Measurements from ENCODE around the gene PLXNB3. TPM values are rescaled to one million over a fixed set of nuclear protein-coding genes. Genes with fewer than 3 reads are reported as not detected.

PLXNB3 gene
- total RNA-seq, 1 experiment from 2014 or later = 41.4 TPM

DNA sequence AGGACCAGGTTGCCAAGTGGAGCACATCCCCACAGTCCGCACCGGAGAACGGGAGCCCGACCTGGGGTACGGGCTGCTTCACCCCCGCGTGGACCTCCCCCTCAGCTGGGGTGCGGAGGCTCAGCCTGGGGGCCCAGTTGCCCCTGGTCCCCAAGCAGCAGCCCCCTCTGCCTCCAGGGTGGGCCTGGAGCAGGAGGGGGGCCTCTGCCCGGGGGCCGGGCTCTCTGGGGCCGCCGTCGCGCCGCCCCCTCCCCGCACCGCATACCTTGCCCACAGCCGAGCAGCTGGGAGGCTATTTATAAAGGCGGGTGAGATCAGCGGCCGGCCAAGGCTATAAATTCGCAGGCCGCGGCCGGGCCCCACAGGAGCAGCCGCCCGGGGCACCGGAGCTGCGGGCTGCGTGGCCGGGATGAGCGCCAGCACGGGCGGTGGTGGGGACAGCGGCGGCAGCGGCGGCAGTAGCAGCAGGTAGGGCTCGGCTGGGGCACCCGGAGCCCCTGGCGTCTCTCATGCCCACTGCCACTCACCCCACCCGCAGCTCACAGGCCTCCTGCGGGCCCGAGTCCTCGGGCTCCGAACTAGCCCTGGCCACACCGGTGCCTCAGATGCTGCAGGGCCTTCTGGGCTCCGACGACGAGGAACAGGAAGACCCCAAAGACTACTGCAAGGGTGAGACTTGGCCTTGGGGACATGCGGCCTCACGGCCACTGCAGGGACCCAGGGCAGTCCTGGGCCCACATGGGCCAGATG is 16.8 kb downstream of the PLXNB3 start, which contains the start of gene SRPK3:
Gene SRPK3, plus strand, starts transcription at position 364 of the 750 bp plus-strand sequence. Its CDS starts 46 bp downstream, at position 410.
- Histone ChIP-seq H3K36me3 (ENCODE audit: low read depth) (no peaks in the 10 kb centered on the region), H3F3A (ENCODE audit: insufficient read depth, low read depth) (no peaks in the 10 kb centered on the region), H3K27me3 (ENCODE audit: insufficient read depth, low read depth) (no peaks in the 10 kb centered on the region), H3K4me1 (replicated peaks; ENCODE audit: insufficient read depth) (no peaks in the 10 kb centered on the region), H3K4me3 (no peak within 1 kb of the TSS), H3K9me2 (ENCODE audit: insufficient read depth) (no peaks in the 10 kb centered on the region), H3K27ac (no peak within 1 kb of the TSS), H4K20me1 (ENCODE audit: insufficient read depth) (no peaks in the 10 kb centered on the region), H3K79me2 (ENCODE audit: low read depth) (no peaks in the 10 kb centered on the region), H2AFZ (no peak within 1 kb of the TSS), H3K4me2 (no peak within 1 kb of the TSS), H3K9me3 (ENCODE audit: insufficient read depth, low read depth) (no peaks in the 10 kb centered on the region)
- intact Hi-C loops (cut with micrococcal nuclease; ENCODE audit: unreplicated experiment) = no loop called here
- CTCF ChIA-PET = no interaction called here
- POLR2A ChIA-PET (ENCODE audit: unreplicated experiment) = no interaction called here
- BruUV-seq (replicated peaks) = no TSS peak
- TF ChIP-seq EZH2 (IDR thresholded peaks at IDR 0.05; ENCODE audit: low read depth) = no peak
- TF ChIP-seq, protein P1, sequence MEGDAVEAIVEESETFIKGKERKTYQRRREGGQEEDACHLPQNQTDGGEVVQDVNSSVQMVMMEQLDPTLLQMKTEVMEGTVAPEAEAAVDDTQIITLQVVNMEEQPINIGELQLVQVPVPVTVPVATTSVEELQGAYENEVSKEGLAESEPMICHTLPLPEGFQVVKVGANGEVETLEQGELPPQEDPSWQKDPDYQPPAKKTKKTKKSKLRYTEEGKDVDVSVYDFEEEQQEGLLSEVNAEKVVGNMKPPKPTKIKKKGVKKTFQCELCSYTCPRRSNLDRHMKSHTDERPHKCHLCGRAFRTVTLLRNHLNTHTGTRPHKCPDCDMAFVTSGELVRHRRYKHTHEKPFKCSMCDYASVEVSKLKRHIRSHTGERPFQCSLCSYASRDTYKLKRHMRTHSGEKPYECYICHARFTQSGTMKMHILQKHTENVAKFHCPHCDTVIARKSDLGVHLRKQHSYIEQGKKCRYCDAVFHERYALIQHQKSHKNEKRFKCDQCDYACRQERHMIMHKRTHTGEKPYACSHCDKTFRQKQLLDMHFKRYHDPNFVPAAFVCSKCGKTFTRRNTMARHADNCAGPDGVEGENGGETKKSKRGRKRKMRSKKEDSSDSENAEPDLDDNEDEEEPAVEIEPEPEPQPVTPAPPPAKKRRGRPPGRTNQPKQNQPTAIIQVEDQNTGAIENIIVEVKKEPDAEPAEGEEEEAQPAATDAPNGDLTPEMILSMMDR (conservative IDR thresholded peaks at IDR 0.05) = no peak
- no peak for DNase-seq

- Histone ChIP-seq H3K4me3 (no peak overlapping the region), H3F3A (ENCODE audit: insufficient read depth, low read depth) (no peaks in the 10 kb centered on the region), H3K36me3 (ENCODE audit: low read depth) (no peaks in the 10 kb centered on the region), H3K27ac (no peak overlapping the region), H3K4me2 (no peak overlapping the region), H3K9me3 (ENCODE audit: insufficient read depth, low read depth) (no peaks in the 10 kb centered on the region), H2AFZ (no peak overlapping the region), H3K9me2 (ENCODE audit: insufficient read depth) (no peaks in the 10 kb centered on the region), H4K20me1 (ENCODE audit: insufficient read depth) (no peaks in the 10 kb centered on the region), H3K27me3 (ENCODE audit: insufficient read depth, low read depth) (no peaks in the 10 kb centered on the region), H3K4me1 (replicated peaks; ENCODE audit: insufficient read depth) (no peaks in the 10 kb centered on the region), H3K79me2 (ENCODE audit: low read depth) (no peaks in the 10 kb centered on the region)
- TF ChIP-seq, protein P1 (conservative IDR thresholded peaks at IDR 0.05) = no peak
- TF ChIP-seq EZH2 (IDR thresholded peaks at IDR 0.05; ENCODE audit: low read depth) = no peak
- POLR2A ChIA-PET (ENCODE audit: unreplicated experiment) = no interaction called here
- CTCF ChIA-PET = no interaction called here
- no peak for DNase-seq
- intact Hi-C loops (cut with micrococcal nuclease; ENCODE audit: unreplicated experiment) = no loop called here
- BruUV-seq (replicated peaks) = no TSS peak
Observed at GRCh38 chrX:153781428-153782047, 17.5 kb downstream of the PLXNB3 start.

DNA sequence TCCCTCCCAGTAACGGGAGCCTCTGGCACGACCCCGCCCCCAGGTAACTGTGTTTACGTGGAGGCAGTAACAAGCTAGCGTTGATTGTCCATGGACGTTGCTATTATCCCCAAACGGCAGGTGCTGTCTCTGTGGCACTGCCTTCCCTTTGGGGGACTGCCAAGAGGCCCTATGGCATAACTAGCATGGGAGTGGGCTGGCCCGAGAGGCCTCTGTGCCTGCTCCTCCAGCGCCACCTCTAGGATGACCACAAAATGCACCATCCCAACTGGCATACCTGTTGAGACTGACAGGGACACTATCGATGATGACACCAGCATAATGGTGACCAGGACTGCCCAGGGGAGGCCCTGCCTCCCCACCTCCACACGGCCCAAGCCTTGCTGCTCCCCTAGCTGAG is 18.3 kb downstream of the PLXNB3 start:
- H3K27me3 ChIP-seq (ENCODE audit: insufficient read depth, low read depth) = no peaks in the 10 kb centered on the region
- no TSS peak for BruUV-seq (replicated peaks)
- CTCF ChIA-PET = interaction anchor here (0.5 kb wide), 1 partner anchor 227 kb away, joined by 26 read pairs; no protein-coding TSS in a partner anchor

More for the DNA sequence above, 18.3 kb downstream of the PLXNB3 start:
- Histone ChIP-seq H3K27ac (no peak overlapping the region), H3F3A (ENCODE audit: insufficient read depth, low read depth) (no peaks in the 10 kb centered on the region), H4K20me1 (ENCODE audit: insufficient read depth) (no peaks in the 10 kb centered on the region), H3K4me2 (no peak overlapping the region), H3K79me2 (ENCODE audit: low read depth) (no peaks in the 10 kb centered on the region), H3K36me3 (ENCODE audit: low read depth) (no peaks in the 10 kb centered on the region), H3K4me3 (no peak overlapping the region), H3K9me2 (ENCODE audit: insufficient read depth) (no peaks in the 10 kb centered on the region), H3K9me3 (ENCODE audit: insufficient read depth, low read depth) (no peaks in the 10 kb centered on the region), H2AFZ (no peak overlapping the region), H3K4me1 (replicated peaks; ENCODE audit: insufficient read depth) (no peaks in the 10 kb centered on the region)
- TF ChIP-seq EZH2 (IDR thresholded peaks at IDR 0.05; ENCODE audit: low read depth) = no peak
- POLR2A ChIA-PET (ENCODE audit: unreplicated experiment) = no interaction called here
- no peak for DNase-seq
- intact Hi-C loops (cut with micrococcal nuclease; ENCODE audit: unreplicated experiment) = no loop called here
